Stomach (tissue), 9 donors: ENCODE data around the gene REEP2. TPM values are rescaled to one million over a fixed set of nuclear protein-coding genes. Genes with fewer than 3 reads are reported as not detected.

Experiments used
- DNase-seq, 2 donors: peaks; one replicate each; pipeline versions ENCODE4 v3.0.0 to v3.0.0-alpha.2; 2013 to 2019
- H3K27ac ChIP-seq, 5 donors: fragments of 200-600 bp in 4 of 5; sonication (generic) in 4 of 5; one replicate each; pipeline ENCODE4 v1.5.1; 2013 to 2019; ENCODE audit warnings: mild to moderate bottlenecking in 1 of 5, moderate library complexity in 1 of 5
- H3K27me3 ChIP-seq, 3 donors: fragments of 200-600 bp; sonication (generic); one replicate each; pipeline ENCODE4 v1.5.1; 2017 to 2019; ENCODE audit warnings: mixed run types in 1 of 3
- H3K36me3 ChIP-seq, 4 donors: fragments of 200-600 bp; sonication (generic); 1 replicate in 3 of 4; 2 replicates in 1 of 4; pipeline ENCODE4 v1.5.1; 2016 to 2019
- H3K4me1 ChIP-seq, 4 donors: fragments of 200-600 bp; sonication (generic); one replicate each; pipeline ENCODE4 v1.5.1; 2016 to 2019
- H3K4me3 ChIP-seq, 4 donors: fragments of 200-600 bp; sonication (generic) in 3 of 4; one replicate each; pipeline ENCODE4 v1.5.1; 2016 to 2019; ENCODE audit warnings: mild to moderate bottlenecking in 1 of 4
- H3K9me3 ChIP-seq, 4 donors: fragments of 200-600 bp; sonication (generic); one replicate each; pipeline ENCODE4 v1.5.1; 2016 to 2019
- EP300 ChIP-seq: sonication (generic); formaldehyde crosslinking; IDR thresholded peaks from one replicate; pipeline ENCODE4 v1.6.1; 2017; ENCODE audit warnings: antibody characterized with exemption
- POLR2A ChIP-seq, 4 donors: fragments of 450-650 bp; IDR thresholded peaks; one replicate each; pipeline ENCODE4 v1.6.1; 2016; ENCODE audit warnings: antibody characterized with exemption in 4 of 4, control low read depth in 2 of 4, mild to moderate bottlenecking in 1 of 4, moderate library complexity in 1 of 4
- POLR2AphosphoS5 ChIP-seq, 3 donors: sonication (generic); formaldehyde crosslinking; IDR thresholded peaks; one replicate each; pipeline ENCODE4 v1.6.1; 2016; ENCODE audit warnings: antibody characterized with exemption in 3 of 3
- WGBS, 5 donors: extraction: QIAGEN DNeasy Blood & Tissue Kit in 3 of 5; methylation state at CpG; one replicate each; pipeline versions ENCODE4 v1.1.5 to v1.1.7; 2013 to 2018; 5-methylcytosine and 5-hydroxymethylcytosine counted together
- intact Hi-C: fragments of 100-400 bp; cut with DNase I; formaldehyde crosslinking; loops from one replicate; pipeline ENCODE4 v1.15.1; 2023; ENCODE audit warnings: low total_unique reads
- polyA plus RNA-seq, 3 donors: library from polyadenylated mRNA; stranded (reverse); fragments of 200-250 nt; gene quantifications; one replicate each; pipeline ENCODE4 v1.2.3, GENCODE V29; 2013
- total RNA-seq, 5 donors: library from RNA; depleted of rRNA; stranded (reverse); fragments of >200 nt; gene quantifications; one replicate each; pipeline versions ENCODE4 v1.1.0 to v1.2.3, GENCODE V29; 2014 to 2016
- TF ChIP-seq, protein P1 (sequence below), 7 experiments: fragments of 450-650 bp in 4 of 7; fragments of 200-600 bp in 3 of 7; sonication (generic) in 3 of 7; IDR thresholded peaks; one replicate each; pipeline ENCODE4 v1.5.1; 2016 to 2019; ENCODE audit warnings: antibody characterized with exemption in 7 of 7, control low read depth in 2 of 7, mild to moderate bottlenecking in 1 of 7
- donor health status: healthy with polysubstance abuse.
- donor health status: Bipolar disorder and iron deficiency.
- donor health status: healthy.

REEP2 gene
- total and polyA plus RNA-seq, 8 donors = 2.1 to 73.3 (median 5.1) TPM; not detected in 2

DNA sequence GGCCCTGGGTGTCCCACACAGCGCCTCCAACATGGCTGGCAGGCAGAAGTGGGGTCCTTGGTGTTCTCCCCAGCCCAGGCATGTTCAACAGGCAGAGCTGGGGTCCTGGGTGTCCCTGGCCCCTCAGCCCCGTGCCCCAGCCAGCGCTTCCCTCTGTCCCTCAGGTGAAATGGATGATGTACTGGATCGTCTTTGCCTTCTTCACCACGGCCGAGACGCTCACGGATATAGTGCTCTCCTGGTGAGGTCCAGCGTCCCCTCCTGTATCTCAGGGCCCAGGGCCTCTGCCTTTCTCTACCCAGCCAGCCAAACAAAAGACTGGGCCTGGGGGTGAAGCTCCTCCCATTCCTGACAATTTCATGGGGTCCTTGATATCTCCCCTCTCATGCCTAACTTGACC is 2.4 kb downstream of the REEP2 start:
- Histone ChIP-seq H3K9me3 (no peaks in the 10 kb centered on the region), H3K27me3 (peaks cover 0 to 10% (median 5%) of the 10 kb centered on the region in 3 donors), H3K36me3 (peaks cover 3 to 15% (median 11%) of the 10 kb centered on the region in 4 donors), H3K4me3 (no peak overlapping the region), H3K4me1 (peaks cover 10 to 25% (median 19%) of the 10 kb centered on the region in 4 donors), H3K27ac (no peak overlapping the region)
- no peak for DNase-seq
- intact Hi-C loops = no loop called here
- no peak for TF ChIP-seq POLR2AphosphoS5 (IDR thresholded peaks at IDR 0.05)
- no peak for TF ChIP-seq POLR2A (IDR thresholded peaks at IDR 0.05)
- TF ChIP-seq, protein P1, sequence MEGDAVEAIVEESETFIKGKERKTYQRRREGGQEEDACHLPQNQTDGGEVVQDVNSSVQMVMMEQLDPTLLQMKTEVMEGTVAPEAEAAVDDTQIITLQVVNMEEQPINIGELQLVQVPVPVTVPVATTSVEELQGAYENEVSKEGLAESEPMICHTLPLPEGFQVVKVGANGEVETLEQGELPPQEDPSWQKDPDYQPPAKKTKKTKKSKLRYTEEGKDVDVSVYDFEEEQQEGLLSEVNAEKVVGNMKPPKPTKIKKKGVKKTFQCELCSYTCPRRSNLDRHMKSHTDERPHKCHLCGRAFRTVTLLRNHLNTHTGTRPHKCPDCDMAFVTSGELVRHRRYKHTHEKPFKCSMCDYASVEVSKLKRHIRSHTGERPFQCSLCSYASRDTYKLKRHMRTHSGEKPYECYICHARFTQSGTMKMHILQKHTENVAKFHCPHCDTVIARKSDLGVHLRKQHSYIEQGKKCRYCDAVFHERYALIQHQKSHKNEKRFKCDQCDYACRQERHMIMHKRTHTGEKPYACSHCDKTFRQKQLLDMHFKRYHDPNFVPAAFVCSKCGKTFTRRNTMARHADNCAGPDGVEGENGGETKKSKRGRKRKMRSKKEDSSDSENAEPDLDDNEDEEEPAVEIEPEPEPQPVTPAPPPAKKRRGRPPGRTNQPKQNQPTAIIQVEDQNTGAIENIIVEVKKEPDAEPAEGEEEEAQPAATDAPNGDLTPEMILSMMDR (IDR thresholded peaks at IDR 0.05) = no peak
- no peak for TF ChIP-seq EP300
- WGBS, 5 donors = 84 to 98% (median 91%) methylated on average over 9 of the region's 9 CpGs

DNA sequence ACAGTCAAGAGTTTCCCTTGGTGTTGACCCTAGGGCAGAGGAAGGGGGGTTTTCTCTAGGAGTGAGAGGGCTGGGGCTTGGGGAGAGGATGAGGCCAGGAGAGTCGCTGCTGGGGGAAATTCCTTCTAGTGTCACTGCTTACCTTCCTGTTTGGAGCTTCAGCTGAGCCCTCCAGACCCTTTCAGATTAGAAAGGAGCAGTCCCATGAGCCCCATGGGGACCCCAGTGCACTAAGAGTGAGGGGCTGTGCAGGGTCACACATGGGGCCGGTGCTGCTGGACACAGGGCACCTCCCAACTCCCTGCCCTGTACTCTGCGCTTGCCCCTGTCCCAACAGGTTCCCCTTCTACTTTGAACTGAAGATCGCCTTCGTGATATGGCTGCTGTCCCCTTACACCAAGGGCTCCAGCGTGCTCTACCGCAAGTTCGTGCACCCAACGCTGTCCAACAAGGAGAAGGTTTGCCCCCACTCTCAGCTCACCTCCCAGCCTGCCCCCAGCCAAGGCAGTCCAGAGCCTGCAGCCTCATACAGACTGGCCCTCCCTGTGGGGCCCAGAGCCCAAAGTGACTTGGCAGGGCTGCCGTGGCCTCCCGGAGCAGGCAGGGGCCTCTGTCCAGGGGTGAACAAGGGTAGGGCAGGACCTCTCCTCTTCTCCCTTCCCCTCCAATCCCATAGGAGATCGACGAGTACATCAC is 5.4 kb downstream of the REEP2 start:
- no peaks in the 10 kb centered on the region for H3K9me3 ChIP-seq
- peaks cover 4 to 14% (median 10%) of the 10 kb centered on the region in 4 donors for H3K4me1 ChIP-seq
- DNase-seq = no peak
- no peak overlapping the region for H3K27ac ChIP-seq
- TF ChIP-seq POLR2A (IDR thresholded peaks at IDR 0.05) = no peak
- TF ChIP-seq EP300 = no peak
- TF ChIP-seq, protein P1 (IDR thresholded peaks at IDR 0.05) = no peak
- TF ChIP-seq POLR2AphosphoS5 (IDR thresholded peaks at IDR 0.05) = no peak
- no peaks in the 10 kb centered on the region for H3K36me3 ChIP-seq
- 79 to 92% (median 89%) methylated on average over 11 to 13 of the region's 13 CpGs for WGBS, 5 donors
- intact Hi-C loops = no loop called here
- no peak overlapping the region for H3K4me3 ChIP-seq
- H3K27me3 ChIP-seq = peaks cover 0 to 8% (median 3%) of the 10 kb centered on the region in 3 donors

DNA sequence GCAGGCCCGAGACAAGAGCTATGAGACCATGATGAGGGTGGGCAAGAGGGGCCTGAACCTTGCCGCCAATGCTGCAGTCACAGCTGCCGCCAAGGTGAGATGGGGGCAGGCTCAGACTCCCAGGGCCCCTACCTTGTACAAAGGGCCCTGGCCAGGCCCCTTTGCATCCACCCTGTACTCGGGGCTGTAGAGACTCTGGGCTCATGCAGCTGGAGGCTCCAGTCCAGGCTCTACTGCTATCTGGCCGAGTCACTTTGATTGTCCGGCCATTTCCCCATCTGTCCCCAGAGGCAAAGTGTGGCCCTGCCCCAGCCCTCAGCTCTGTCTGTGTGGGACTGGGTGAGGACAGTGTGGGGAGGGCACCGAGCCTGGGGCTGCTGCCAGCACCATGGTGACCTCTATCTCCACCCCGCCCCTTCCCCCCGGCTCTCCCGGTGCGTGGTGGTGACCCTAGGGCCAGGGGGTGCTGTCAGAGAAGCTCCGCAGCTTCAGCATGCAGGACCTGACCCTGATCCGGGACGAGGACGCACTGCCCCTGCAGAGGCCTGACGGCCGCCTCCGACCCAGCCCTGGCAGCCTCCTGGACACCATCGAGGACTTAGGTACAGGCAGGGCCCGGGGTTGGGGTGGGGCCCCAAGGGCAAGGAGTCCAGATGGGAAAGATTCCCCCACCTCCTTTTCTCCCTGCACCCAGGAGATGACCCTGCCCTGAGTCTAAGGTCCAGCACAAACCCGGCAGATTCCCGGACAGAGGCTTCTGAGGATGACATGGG is 6.1 kb downstream of the REEP2 start:
- no peaks in the 10 kb centered on the region for H3K36me3 ChIP-seq
- 80 to 85% (median 83%) methylated on average over 8 to 22 of the region's 22 CpGs for WGBS, 5 donors
- no peak for TF ChIP-seq POLR2A (IDR thresholded peaks at IDR 0.05)
- no peak for TF ChIP-seq EP300
- no peak for TF ChIP-seq POLR2AphosphoS5 (IDR thresholded peaks at IDR 0.05)
- TF ChIP-seq, protein P1 (IDR thresholded peaks at IDR 0.05) = no peak
- H3K9me3 ChIP-seq = no peaks in the 10 kb centered on the region
- DNase-seq = no peak
- peaks cover 3 to 13% (median 8%) of the 10 kb centered on the region in 4 donors for H3K4me1 ChIP-seq
- H3K27me3 ChIP-seq = peaks cover 0 to under 1% (median 0%) of the 10 kb centered on the region in 3 donors
- no peak overlapping the region for H3K27ac ChIP-seq
- intact Hi-C loops = loop anchor here (5.0 kb wide), 1 partner anchor 57 kb away; no protein-coding TSS in a partner anchor
- no peak overlapping the region for H3K4me3 ChIP-seq

DNA sequence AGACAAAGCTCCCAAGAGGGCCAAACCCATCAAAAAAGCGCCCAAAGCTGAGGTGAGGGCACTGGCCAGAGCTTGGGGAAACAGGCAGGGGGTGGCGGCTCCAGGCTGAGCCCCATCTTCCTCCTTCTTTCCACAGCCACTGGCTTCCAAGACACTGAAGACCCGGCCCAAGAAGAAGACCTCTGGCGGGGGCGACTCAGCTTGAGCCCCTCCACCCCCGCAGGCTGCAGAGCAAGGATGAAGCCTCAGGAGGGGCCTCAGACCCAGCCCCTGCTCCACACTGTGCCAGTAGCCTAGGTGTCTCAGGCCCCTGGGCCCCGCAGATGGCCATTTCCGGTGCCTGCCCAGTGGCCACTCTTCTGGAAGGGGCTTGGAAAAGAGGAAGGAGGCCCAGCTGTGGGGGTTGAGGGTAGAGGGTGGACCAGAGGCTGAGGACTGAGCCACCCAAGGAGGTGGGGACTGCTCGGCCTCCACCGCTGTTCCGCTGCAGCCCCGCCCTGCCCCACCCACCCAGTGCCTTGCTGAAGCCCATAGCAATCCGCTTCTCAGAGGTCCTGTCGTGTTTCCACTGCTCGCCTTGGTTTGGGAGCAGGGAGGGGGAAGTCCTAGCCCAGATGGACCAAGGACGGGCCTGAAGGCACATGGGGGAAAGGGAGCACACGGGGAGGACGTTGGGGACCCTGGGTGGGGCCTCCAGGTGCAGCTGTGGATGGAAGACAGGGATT is 6.9 kb downstream of the REEP2 start:
- intact Hi-C loops = loop anchor here (5.0 kb wide), 1 partner anchor 57 kb away; no protein-coding TSS in a partner anchor
- H3K4me1 ChIP-seq = peaks cover 3 to 11% (median 9%) of the 10 kb centered on the region in 4 donors
- 56 to 63% (median 61%) methylated on average over 9 to 18 of the region's 18 CpGs for WGBS, 5 donors
- no peaks in the 10 kb centered on the region for H3K27me3 ChIP-seq
- TF ChIP-seq POLR2AphosphoS5 (IDR thresholded peaks at IDR 0.05) (no peak), EP300 (no peak), POLR2A (IDR thresholded peaks at IDR 0.05) (no peak)
- TF ChIP-seq, protein P1 (IDR thresholded peaks at IDR 0.05) = no peak
- no peak overlapping the region for H3K27ac ChIP-seq
- H3K4me3 ChIP-seq = no peak overlapping the region
- no peaks in the 10 kb centered on the region for H3K9me3 ChIP-seq
- no peaks in the 10 kb centered on the region for H3K36me3 ChIP-seq
- no peak for DNase-seq
